GM19238 (cell line): ENCODE data around the gene TPTE2.
"Not testable (repeated sequence)": the region's sequence is repeated elsewhere in the genome, so short reads cannot be mapped to it uniquely, and the experiment has no call there.

Experiments used
- DNase-seq: peaks from one replicate; pipeline ENCODE4 v3.0.0; 2011; ENCODE audit warnings: low spot score; ENCODE audit not compliant: insufficient read length

Gene TPTE2

DNA sequence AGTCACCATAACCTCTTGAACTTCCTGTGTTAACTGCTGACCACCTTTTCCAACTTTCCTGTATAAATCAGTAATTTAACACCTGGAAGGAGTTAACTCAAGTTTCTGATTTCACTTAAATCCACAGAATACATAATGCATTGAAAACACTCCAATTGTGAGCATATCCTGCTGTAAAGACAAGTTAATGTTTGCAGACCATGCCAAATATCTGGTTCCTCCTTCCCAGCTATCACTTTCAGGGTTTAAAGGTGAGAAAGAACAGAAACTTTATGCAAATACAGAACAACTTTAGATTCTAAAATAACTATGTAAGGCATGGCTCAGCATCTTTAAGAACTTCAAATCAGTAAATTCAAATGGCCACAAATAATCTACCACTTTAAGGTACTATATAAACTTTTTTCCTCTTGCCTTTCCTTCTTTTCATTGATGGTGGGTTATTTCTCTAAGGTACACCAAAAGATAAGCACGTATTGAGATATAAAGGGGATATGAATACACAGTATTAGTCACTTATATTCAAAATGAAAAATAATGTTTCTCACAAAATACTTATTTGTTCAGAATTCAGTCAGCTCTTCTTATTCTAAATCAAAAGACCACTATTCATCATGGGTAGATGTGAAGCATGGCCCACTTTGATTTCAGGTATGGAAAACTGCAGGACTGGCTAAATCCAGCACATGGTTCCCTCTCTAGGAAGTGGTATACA, 6.6 kb upstream of the TPTE2 start:
- no peak for DNase-seq

DNA sequence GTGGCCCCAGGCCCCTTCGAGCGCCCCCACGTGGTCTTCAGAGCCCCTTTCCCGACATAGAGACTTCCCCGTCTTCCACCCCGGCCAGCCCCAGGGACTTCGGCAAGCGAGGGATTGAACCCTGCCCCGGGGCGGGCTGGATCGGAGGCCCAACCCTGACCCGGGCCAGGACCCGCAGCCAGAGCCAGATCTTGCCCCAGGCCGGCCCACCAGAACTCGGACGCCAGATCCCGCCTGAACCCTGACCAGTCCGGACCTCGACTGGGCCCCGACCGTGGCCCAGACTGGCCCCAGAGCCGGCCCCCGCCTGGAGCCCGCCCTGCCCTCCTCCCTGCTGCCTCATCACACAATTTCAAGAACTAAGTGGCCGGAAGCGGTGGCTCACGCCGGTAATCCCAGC, 253 bp upstream of the TPTE2 start:
- DNase-seq: no peak

DNA sequence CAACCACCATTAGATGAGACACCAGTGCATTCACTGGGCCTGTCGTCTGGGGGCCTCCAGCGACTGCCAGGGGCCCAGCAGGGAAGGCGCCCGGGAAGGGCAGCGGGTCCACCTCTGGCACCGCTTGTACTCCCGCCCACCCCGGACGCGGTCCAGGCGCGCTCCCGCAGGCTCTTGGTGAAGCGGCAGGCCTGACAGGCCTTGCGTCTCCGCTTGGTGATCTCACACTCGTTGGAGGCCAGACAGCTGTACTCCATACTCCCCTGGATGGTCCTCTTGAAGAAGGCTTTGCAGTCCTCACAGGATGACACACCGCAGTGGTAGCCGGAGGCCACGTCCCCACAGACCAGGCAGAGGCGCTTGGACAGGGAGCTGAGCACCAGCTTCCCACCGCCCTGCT, 660 bp downstream of the TPTE2 start:
- not testable (repeated sequence) for DNase-seq

DNA sequence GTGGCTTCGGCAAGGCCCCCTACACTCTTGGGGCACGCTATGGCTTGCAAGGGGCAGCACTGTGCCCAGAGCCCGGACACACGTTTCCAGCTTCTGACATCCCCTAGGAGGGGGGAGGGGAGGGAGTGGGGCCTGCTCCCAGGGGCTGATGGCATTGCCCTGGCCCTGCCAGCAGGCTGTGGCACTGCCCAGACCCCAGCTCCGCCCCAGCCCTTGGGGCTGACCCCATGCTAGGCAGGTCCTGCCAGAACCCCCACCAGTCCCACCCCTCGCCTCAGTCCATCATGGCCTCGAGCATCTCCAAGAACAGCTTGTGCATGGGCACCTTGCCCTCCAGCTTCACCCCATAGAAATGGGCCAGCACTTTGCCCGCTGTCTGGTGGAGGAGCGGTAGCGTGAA, 1.6 kb downstream of the TPTE2 start:
- not testable (repeated sequence) for DNase-seq

DNA sequence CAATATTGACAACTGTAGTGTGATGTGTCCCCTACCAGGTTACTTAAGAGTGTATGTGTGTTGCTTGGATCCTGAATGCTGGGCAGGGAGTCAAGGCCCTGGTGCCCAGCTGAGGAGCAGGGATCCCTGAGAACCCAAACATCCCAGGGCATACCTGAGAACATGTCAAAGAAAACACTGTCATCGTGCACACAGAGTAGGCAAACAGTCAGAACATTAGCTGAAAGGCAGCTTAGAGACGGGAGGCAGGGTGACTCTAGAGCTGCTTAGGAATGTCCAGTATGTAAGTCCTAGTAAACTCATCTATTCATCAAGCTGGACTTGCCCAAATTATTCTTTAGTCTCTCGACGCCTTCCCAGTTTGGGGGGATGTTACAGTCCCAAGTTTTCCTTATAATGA, 4.0 kb downstream of the TPTE2 start:
- not testable (repeated sequence) for DNase-seq

DNA sequence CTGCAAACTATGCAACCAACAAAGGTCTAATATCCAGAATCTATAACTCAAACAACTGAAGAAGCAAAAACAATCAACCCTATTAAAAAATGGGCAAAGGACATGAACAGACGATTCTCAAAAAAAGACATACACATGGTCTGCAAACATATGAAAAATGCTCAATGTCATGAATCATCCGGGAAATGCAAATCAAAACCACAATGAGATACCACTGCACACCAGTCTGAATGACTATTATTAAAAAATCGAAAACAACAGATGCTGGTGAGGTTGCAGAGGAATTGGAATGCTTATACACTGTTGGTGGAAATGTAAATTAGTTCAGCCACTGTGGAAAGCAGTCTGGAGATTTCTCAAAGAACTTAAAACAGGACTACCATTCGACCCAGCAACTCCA, 12.1 kb downstream of the TPTE2 start:
- not testable (repeated sequence) for DNase-seq

DNA sequence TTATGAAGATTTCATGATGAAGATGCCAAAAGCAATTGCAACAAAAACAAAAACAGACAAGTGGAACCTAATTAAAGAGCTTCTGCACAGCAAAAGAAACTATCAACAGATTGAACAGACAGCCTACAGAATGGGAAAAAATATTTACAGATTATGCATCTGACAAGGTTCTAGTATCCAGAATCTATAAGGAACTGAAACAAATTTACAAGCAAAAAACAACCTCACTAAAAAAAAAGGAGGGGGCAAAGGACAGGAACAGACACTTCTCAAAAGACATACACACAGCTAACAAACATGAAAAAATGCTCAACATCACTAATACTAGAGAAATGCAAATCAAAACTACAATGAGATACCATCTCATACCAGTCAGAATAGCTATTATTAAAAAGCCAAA, 35.7 kb downstream of the TPTE2 start:
- DNase-seq: not testable (repeated sequence)

DNA sequence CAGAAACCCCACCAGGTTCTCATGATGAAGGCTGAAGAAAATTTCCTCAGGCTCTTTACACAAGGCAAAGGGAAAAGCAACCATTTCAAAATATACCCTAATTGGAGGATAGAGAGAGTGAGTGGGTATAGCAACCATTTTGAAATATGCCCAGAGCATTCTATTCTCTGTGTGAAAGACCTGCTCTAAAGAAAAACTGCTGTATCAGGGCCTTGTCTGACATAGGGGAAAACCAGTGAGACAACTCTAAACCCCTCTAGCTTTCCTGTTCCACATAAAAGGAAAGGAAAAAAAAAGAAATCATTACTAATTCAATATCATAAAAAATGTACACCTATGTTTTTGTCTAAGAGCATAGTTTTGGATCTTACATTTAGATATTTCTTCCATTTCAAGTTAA, 42.3 kb downstream of the TPTE2 start:
- DNase-seq: no peak

DNA sequence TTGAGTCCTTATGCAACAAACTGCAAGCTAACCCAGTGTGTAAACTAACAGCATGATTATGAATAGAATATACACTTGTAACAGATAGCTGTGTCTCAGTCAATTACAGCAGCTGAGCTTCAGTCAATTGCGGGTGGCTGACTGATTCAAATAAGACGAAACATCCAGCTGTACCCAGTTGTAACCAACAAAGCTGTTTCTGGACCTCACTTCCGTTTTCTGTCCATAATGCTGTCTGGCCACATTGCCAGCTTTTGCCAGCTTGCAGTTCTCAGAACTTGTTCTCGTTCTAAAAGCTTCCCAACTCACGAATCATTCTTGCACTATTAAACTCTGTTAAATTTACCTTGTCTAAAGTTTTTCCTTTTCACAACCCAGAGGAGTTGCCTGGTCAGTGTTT, 53.7 kb downstream of the TPTE2 start:
- not testable (repeated sequence) for DNase-seq

DNA sequence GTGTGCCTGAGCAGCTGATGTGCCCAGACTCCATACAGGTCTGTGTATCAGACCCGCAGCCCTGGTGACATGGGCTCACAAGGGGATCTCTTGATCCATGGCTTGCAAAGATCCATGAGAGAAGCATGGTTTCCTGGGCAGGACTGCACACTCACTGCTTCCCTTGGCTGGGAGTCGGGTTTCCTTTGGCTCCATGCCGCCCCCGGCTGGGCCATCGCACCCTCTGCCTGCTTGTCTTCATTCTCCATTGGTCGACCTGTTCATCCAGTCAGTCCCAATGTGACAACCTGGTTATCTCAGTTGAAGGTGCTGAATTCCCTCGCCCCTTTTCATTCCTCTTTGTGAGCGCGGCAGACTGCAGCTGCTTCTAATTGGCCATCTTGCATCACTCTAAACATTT, 101.2 kb downstream of the TPTE2 start:
- DNase-seq: not testable (repeated sequence)

DNA sequence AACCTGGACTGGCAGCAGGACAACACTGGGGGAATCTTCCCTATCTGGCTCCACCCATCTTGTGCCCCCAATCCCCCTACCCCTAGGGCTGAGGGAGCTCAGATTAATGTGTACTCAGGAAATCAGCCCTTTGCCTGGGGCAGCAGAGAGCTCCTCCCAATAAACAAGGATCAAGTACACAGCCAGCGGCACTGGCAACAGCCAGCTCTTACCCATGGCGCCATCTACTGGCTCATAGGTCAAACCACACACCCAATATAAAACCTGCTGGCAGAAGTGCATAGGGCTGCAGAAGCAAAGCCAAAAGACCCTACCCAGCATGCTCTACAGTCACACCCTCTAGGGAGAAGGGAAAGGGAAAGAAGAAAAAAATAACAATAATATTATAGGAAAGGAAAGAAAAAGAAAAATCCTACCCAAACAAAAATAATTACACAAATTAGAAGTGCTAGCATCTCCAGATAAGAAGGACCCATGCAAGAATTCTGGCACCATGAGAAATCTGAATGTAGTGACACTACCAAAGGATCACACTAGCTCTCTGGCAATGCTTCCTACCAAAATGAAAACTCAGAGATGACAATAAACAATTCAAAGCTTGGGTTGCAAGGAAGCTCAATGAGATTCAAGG, 122.2 kb downstream of the TPTE2 start:
- DNase-seq: not testable (repeated sequence)

DNA sequence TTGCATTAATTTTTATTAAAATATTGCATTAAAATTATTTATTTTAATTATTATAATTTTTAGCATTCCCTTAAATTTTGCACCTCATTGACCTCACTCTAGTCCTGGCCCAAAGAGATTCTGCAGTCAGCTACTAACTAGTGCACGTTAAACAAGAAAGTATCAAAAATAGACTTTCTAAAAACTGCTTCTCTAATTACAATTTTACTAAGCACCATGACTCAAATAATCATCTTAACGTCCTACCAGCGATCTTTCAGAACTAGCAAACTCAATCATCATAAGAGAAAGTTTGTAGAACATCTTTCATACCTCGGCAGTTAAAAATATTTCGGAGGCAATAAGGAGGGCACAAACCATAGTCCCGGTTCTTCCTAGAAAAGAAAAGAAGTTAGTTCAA, 123.6 kb downstream of the TPTE2 start:
- not testable (repeated sequence) for DNase-seq

DNA sequence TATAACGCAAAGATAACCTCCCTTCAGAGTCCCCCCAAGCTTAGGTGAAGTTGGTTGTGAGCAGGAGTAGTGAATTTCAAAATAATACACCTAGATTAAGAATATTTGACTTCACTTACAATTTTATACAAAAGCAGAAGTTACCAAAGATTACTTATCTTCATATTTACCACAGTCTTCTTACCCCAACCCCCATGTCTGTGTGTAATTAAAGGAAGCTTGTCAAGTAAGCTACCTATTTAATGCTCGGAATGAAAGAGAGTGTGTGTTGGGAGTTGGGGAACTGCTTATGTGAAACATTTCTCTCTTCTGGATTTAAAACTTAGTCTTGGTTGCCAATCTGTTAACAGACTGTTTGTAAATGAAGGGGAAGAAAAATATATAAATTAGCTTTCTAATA, 139.1 kb downstream of the TPTE2 start:
- DNase-seq: not testable (repeated sequence)

DNA sequence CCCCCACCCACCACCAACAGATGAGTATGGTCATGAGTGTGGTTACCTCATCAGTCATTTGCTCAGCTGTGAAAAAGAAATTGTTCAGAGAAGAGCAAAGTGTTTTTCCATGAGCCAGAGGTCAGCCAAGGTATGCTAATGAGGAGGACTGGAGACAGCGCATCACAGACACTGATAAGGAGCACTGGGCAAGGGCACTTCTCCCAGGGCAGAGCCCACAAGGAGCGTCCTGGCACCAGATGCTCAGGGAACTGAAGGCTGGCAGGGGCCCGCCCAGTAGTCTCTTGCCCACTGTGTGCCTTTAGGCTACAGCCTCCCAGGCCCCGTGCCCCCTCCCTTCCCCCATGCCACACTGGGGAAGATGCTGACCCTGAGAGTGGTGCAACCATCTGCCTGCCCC, 148.8 kb downstream of the TPTE2 start:
- not testable (repeated sequence) for DNase-seq

DNA sequence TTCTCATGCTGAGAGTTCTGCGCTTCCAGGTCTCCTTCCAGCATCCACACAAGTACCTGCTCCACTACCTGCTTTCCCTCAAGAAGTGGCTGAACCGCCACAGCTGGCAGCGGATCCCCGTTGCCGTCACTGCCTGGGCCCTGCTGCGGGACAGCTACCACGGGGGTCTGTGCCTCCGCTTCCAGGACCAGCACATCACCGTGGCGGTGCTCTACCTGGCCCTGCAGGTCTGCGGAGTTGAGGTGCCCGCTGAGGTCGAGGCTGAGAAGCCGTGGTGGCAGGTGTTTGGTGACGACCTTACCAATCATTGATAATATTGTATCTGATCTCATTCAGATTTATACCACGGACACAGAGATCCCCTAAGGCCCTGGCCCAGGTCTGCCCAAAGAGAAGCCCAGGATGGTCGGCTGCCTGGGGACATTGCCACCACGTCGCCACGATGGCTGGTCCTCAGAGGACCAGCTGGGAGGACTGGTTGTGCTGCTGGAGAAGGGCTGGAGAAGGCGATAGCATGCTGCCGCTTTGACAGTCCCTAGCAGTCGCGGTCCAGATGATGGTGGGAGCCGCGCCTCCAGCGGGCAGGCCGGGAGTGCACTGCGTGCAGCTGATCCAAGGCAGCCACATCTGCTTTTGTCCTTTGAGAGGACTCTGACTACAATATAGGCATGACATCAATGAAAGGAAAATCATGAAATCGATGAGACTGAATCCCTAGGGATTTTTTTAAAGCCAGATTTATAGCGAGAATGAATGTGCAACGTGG, 178.4 kb downstream of the TPTE2 start:
- DNase-seq: not testable (repeated sequence)

DNA sequence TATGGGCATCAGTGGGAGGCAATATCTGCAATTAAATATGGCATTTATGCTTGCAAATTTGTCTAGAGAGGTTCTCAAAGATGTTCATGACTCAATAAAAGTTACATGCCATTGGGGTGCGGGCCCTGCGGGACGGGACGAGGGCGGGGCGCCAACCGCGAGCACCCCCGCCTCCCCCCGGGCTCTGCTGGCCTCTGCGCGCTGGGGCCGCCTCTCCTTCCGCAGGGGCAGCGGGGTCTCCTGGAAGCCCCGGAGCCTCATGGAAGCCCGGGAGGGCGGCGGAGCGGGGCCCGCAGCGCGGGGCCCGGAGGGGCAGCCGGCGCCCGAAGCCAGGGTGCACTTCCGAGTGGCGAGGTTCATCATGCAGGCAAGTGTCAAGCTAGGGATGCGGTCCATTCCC, 179.2 kb downstream of the TPTE2 start:
- DNase-seq: no peak
